Liver (tissue), 9 donors: Measurements from ENCODE around the gene SLC30A3. TPM values are rescaled to one million over a fixed set of nuclear protein-coding genes. Genes with fewer than 3 reads are reported as not detected.

Experiments
- DNase-seq: peaks from one replicate; pipeline ENCODE4 v3.0.0-alpha.2; 2017; ENCODE audit warnings: low spot score
- H3K27ac ChIP-seq, 2 donors: one replicate each; pipeline ENCODE4 v1.7.0; 2013; ENCODE audit warnings: inconsistent platforms in 2 of 2, low read length in 2 of 2, control low read depth in 1 of 2, low read depth in 1 of 2, mild to moderate bottlenecking in 1 of 2
- H3K27me3 ChIP-seq, 4 donors: one replicate each; pipeline versions ENCODE4 v1.6.1 to v1.7.0; 2013; ENCODE audit warnings: low read length in 3 of 4, inconsistent platforms in 1 of 4, mild to moderate bottlenecking in 1 of 4, moderate library complexity in 1 of 4; ENCODE audit not compliant: control insufficient read depth in 4 of 4, insufficient read depth in 4 of 4
- H3K36me3 ChIP-seq, 4 donors: one replicate each; pipeline versions ENCODE4 v1.6.1 to v1.7.0; 2013; ENCODE audit warnings: low read length in 3 of 4, mild to moderate bottlenecking in 3 of 4, low read depth in 1 of 4, moderate library complexity in 1 of 4; ENCODE audit not compliant: control insufficient read depth in 4 of 4, insufficient read depth in 3 of 4
- H3K4me1 ChIP-seq, 4 donors: one replicate each; pipeline versions ENCODE4 v1.6.1 to v1.7.0; 2013; ENCODE audit warnings: low read length in 3 of 4, mild to moderate bottlenecking in 3 of 4, moderate library complexity in 1 of 4; ENCODE audit not compliant: control insufficient read depth in 4 of 4, insufficient read depth in 4 of 4
- H3K4me3 ChIP-seq, 3 donors: one replicate each; pipeline versions ENCODE4 v1.6.1 to v1.7.0; 2013; ENCODE audit warnings: low read length in 3 of 3, control low read depth in 1 of 3, low read depth in 1 of 3, mild to moderate bottlenecking in 1 of 3
- H3K9ac ChIP-seq, 2 donors: one replicate each; pipeline ENCODE4 v1.7.0; 2013; ENCODE audit warnings: low read length in 2 of 2, mild to moderate bottlenecking in 2 of 2, moderate library complexity in 2 of 2, control low read depth in 1 of 2, low read depth in 1 of 2
- H3K9me3 ChIP-seq, 4 donors: one replicate each; pipeline versions ENCODE4 v1.6.1 to v1.7.0; 2013; ENCODE audit warnings: low read length in 3 of 4; ENCODE audit not compliant: control insufficient read depth in 4 of 4
- CTCF ChIP-seq: fragments of 150-350 bp; IDR thresholded peaks from 2 replicates; pipeline ENCODE4 v1.5.1; 2017; ENCODE audit warnings: improper control_type of control experiment, low read depth, low read length; ENCODE audit not compliant: missing input control
- EGR1 ChIP-seq, 2 donors: IDR thresholded peaks; 2 replicates each; pipeline ENCODE4 v1.6.1; 2016 to 2018; ENCODE audit warnings: antibody characterized with exemption in 2 of 2, low read depth in 2 of 2
- FOXA1 ChIP-seq: IDR thresholded peaks from 2 replicates; pipeline ENCODE4 v1.6.1; 2016; ENCODE audit warnings: antibody characterized with exemption
- FOXA2 ChIP-seq: IDR thresholded peaks from 2 replicates; pipeline ENCODE4 v1.6.1; 2016; ENCODE audit warnings: antibody characterized with exemption
- GABPA ChIP-seq, 2 donors: IDR thresholded peaks in 1 of 2; conservative IDR thresholded peaks in 1 of 2; 2 replicates each; pipeline ENCODE4 v1.6.1; 2016; ENCODE audit warnings: antibody characterized with exemption in 2 of 2, mild to moderate bottlenecking in 1 of 2, moderate library complexity in 1 of 2
- HNF4A ChIP-seq, 2 donors: conservative IDR thresholded peaks; 2 replicates each; pipeline ENCODE4 v1.6.1; 2016; ENCODE audit warnings: antibody characterized with exemption in 2 of 2, mild to moderate bottlenecking in 2 of 2
- HNF4G ChIP-seq: IDR thresholded peaks from 2 replicates; pipeline ENCODE4 v1.6.1; 2016; ENCODE audit warnings: antibody characterized with exemption
- JUND ChIP-seq, 2 donors: IDR thresholded peaks; 2 replicates each; pipeline ENCODE4 v1.6.1; 2016; ENCODE audit warnings: antibody characterized with exemption in 2 of 2
- MAX ChIP-seq: IDR thresholded peaks from 2 replicates; pipeline ENCODE4 v1.6.1; 2016; ENCODE audit warnings: antibody characterized with exemption
- NR2F2 ChIP-seq: IDR thresholded peaks from 2 replicates; pipeline ENCODE4 v1.6.1; 2016; ENCODE audit warnings: antibody characterized with exemption
- RAD21 ChIP-seq, 2 donors: IDR thresholded peaks; 2 replicates each; pipeline ENCODE4 v1.6.1; 2016; ENCODE audit warnings: antibody characterized with exemption in 2 of 2, mild to moderate bottlenecking in 2 of 2
- SP1 ChIP-seq: IDR thresholded peaks from 2 replicates; pipeline ENCODE4 v1.6.1; 2018; ENCODE audit warnings: antibody characterized with exemption, mild to moderate bottlenecking
- YY1 ChIP-seq: IDR thresholded peaks from 2 replicates; pipeline ENCODE4 v1.6.1; 2016; ENCODE audit warnings: antibody characterized with exemption, mild to moderate bottlenecking
- ZBTB33 ChIP-seq: IDR thresholded peaks from 2 replicates; pipeline ENCODE4 v1.6.1; 2016; ENCODE audit warnings: antibody characterized with exemption
- WGBS: extraction: QIAGEN DNeasy Blood & Tissue Kit; methylation state at CpG from one replicate; pipeline ENCODE4 v1.1.7; 2013; 5-methylcytosine and 5-hydroxymethylcytosine counted together
- polyA plus RNA-seq, 2 donors: library from polyadenylated mRNA; stranded (reverse) in 1 of 2; unstranded in 1 of 2; fragments of 200-250 nt in 1 of 2; fragments of >200 nt in 1 of 2; fragmentation: Nextera tagmentation in 1 of 2; extraction: Ambion mirVana in 1 of 2; gene quantifications; one replicate each; pipeline versions ENCODE4 v1.2.1 to v1.2.3, GENCODE V29; 2013 to 2015
- total RNA-seq, 2 donors: library from RNA; depleted of rRNA; stranded (reverse); fragments of >200 nt; gene quantifications; one replicate each; pipeline ENCODE4 v1.2.3, GENCODE V29; 2014
- TF ChIP-seq, protein P1 (sequence below): IDR thresholded peaks from 2 replicates; pipeline ENCODE4 v1.6.1; 2016; ENCODE audit warnings: antibody characterized with exemption
- donor health status: healthy.
- donor health status: healthy.
- donor health status: healthy.
- donor health status: healthy.
- donor health status: healthy.

The SLC30A3 gene
- total and polyA plus RNA-seq, 4 donors = 0.20 TPM; not detected in 3

DNA sequence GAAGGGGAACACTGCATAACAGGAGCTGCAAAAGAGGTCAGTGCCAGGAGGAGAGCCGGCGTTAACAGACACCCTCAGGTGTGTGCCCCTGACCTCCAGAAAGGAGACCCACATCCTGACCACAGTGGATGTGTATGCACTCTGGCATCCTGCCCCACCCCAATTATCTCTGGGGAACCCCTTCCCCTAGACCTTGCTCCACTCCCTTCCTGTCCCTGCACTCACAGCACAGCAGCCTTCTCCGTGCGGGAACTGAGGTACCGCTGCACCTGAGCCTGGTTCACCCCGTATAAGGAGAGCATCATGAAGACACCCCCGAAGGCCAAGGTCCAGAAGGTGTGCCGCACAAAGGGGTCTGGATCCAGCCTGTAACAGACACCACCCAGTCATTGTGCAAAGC lies 58.3 kb downstream of the SLC30A3 start:
- Histone ChIP-seq H3K27me3 (no peaks in the 10 kb centered on the region), H3K4me3 (no peak overlapping the region), H3K36me3 (peaks cover 9 to 83% (median 51%) of the 10 kb centered on the region in 4 donors), H3K9ac (no peak overlapping the region), H3K4me1 (peaks cover 0 to 5% (median 0%) of the 10 kb centered on the region in 4 donors), H3K9me3 (no peaks in the 10 kb centered on the region), H3K27ac (no peak overlapping the region)
- 97% methylated on average over 8 of the region's 8 CpGs for WGBS
- no peak for DNase-seq
- TF ChIP-seq HNF4A (conservative IDR thresholded peaks at IDR 0.05) (no peak), GABPA (IDR thresholded peaks at IDR 0.05 in 1 of 2, conservative IDR thresholded peaks at IDR 0.05 in 1 of 2) (no peak), HNF4G (no peak), YY1 (no peak), FOXA2 (no peak), CTCF (no peak), EGR1 (IDR thresholded peaks at IDR 0.05; ENCODE audit: low read depth in 2 of 2) (no peak), NR2F2 (no peak), RAD21 (IDR thresholded peaks at IDR 0.05) (no peak), JUND (IDR thresholded peaks at IDR 0.05) (no peak)
- TF ChIP-seq, protein P1, sequence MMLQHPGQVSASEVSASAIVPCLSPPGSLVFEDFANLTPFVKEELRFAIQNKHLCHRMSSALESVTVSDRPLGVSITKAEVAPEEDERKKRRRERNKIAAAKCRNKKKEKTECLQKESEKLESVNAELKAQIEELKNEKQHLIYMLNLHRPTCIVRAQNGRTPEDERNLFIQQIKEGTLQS = no peak

DNA sequence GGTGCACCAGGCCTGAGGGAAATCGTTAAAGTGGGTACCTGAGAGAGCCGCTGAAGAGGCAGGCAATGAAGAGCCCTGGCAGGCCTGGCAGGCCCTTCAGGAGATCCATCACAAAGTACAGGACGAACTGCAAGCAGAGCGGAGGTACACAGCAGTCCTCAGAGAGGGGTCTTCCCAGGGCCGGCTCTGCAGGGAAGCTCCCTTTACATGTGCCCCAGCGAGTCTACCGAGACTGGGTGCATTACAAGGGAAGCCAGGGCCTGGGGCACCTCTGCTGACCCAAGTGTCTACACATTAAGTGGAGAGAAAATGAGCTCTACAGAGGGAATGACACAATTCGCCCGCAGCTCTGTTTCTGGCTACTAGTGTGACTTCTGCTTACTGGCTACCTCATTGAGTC lies 59.1 kb downstream of the SLC30A3 start:
- WGBS = 97% methylated on average over 9 of the region's 9 CpGs
- peaks cover 9 to 82% (median 50%) of the 10 kb centered on the region in 4 donors for H3K36me3 ChIP-seq
- H3K27ac ChIP-seq = no peak overlapping the region

More for the DNA sequence above, 59.1 kb downstream of the SLC30A3 start:
- Histone ChIP-seq H3K4me3 (no peak overlapping the region), H3K27me3 (no peaks in the 10 kb centered on the region), H3K9ac (no peak overlapping the region), H3K9me3 (no peaks in the 10 kb centered on the region), H3K4me1 (peaks cover 0 to 5% (median 0%) of the 10 kb centered on the region in 4 donors)
- DNase-seq = no peak
- TF ChIP-seq RAD21 (IDR thresholded peaks at IDR 0.05) = no peak
- TF ChIP-seq FOXA1 = no peak
- no peak for TF ChIP-seq SP1
- no peak for TF ChIP-seq NR2F2
- TF ChIP-seq HNF4A (conservative IDR thresholded peaks at IDR 0.05) = no peak
- TF ChIP-seq EGR1 (IDR thresholded peaks at IDR 0.05; ENCODE audit: low read depth in 2 of 2) = no peak
- TF ChIP-seq ZBTB33 = no peak
- no peak for TF ChIP-seq GABPA (IDR thresholded peaks at IDR 0.05 in 1 of 2, conservative IDR thresholded peaks at IDR 0.05 in 1 of 2)
- TF ChIP-seq JUND (IDR thresholded peaks at IDR 0.05) = no peak
- no peak for TF ChIP-seq FOXA2
- no peak for TF ChIP-seq MAX
- TF ChIP-seq, protein P1 = no peak

Other genes with a start within 250 kb of the SLC30A3 start
- 10 to 100 TPM; 17.1 to 48.4 TPM for gene TMEM214, start 230.1 kb downstream of the SLC30A3 start, total RNA-seq
- gene TMEM214, start 230.1 kb downstream of the SLC30A3 start, polyA plus RNA-seq = 10 to 100 TPM; 28.3 to 53.4 TPM
- gene AGBL5, start 211.4 kb downstream of the SLC30A3 start, total RNA-seq = 1 to 10 TPM; 4.7 to 9.0 TPM
- gene AGBL5, start 211.4 kb downstream of the SLC30A3 start, polyA plus RNA-seq = 1 to 10 TPM; 3.2 to 5.0 TPM
- 100 to 1,000 TPM in 1 of 2 donors, 10 to 100 TPM in 1; 94.8 to 186 TPM for gene OST4, start 191.4 kb downstream of the SLC30A3 start, total RNA-seq
- gene OST4, start 191.4 kb downstream of the SLC30A3 start, polyA plus RNA-seq = 100 to 1,000 TPM; 227 to 377 TPM
- 10 to 100 TPM; 24.8 to 26.1 TPM for gene EMILIN1, start 184.4 kb downstream of the SLC30A3 start, total RNA-seq
- gene EMILIN1, start 184.4 kb downstream of the SLC30A3 start, polyA plus RNA-seq = 10 to 100 TPM in 1 of 2 donors, 1 to 10 TPM in 1; 3.4 to 23.1 TPM
- gene KHK, start 176.3 kb downstream of the SLC30A3 start, total RNA-seq = 100 to 1,000 TPM in 1 of 2 donors, 10 to 100 TPM in 1; 26.1 to 152 TPM
- gene KHK, start 176.3 kb downstream of the SLC30A3 start, polyA plus RNA-seq = 100 to 1,000 TPM; 223 to 462 TPM
- gene CGREF1, start 143.9 kb downstream of the SLC30A3 start, total RNA-seq = 10 to 100 TPM in 1 of 2 donors, under 1 TPM in 1; 0.98 to 10.3 TPM
- gene CGREF1, start 143.9 kb downstream of the SLC30A3 start, polyA plus RNA-seq = 10 to 100 TPM; 13.0 to 16.1 TPM
- under 1 TPM; 0.09 to 0.67 TPM for gene ABHD1, start 139.2 kb downstream of the SLC30A3 start, total RNA-seq
- 1 to 10 TPM in 1 of 2 donors, under 1 TPM in 1; 0.54 to 2.0 TPM for gene ABHD1, start 139.2 kb downstream of the SLC30A3 start, polyA plus RNA-seq
- 10 to 100 TPM; 21.5 to 81.4 TPM for gene PREB, start 128.4 kb downstream of the SLC30A3 start, total RNA-seq
- 10 to 100 TPM; 40.3 to 98.4 TPM for gene PREB, start 128.4 kb downstream of the SLC30A3 start, polyA plus RNA-seq
- not detected for gene PRR30, start 123.6 kb downstream of the SLC30A3 start, total RNA-seq
- gene PRR30, start 123.6 kb downstream of the SLC30A3 start, polyA plus RNA-seq = not detected
- gene TCF23, start 114.0 kb downstream of the SLC30A3 start, total RNA-seq = under 1 TPM; under 0.01 to 0.05 TPM
- under 1 TPM in 1 of 2 donors, not detected in 1; 0.02 TPM for gene TCF23, start 114.0 kb downstream of the SLC30A3 start, polyA plus RNA-seq
- gene ATRAID, start 51.0 kb downstream of the SLC30A3 start, total RNA-seq = 10 to 100 TPM; 44.9 to 48.6 TPM
- gene ATRAID, start 51.0 kb downstream of the SLC30A3 start, polyA plus RNA-seq = 10 to 100 TPM; 49.3 to 77.5 TPM
- 100 to 1,000 TPM in 1 of 2 donors, 10 to 100 TPM in 1; 12.5 to 100 TPM for gene SLC5A6, start 50.8 kb downstream of the SLC30A3 start, total RNA-seq
- gene SLC5A6, start 50.8 kb downstream of the SLC30A3 start, polyA plus RNA-seq = 100 to 1,000 TPM in 1 of 2 donors, 10 to 100 TPM in 1; 46.0 to 217 TPM
- 10 to 100 TPM; 18.7 to 23.2 TPM for gene CAD, start 45.7 kb downstream of the SLC30A3 start, total RNA-seq
- 1 to 10 TPM; 6.3 to 8.4 TPM for gene CAD, start 45.7 kb downstream of the SLC30A3 start, polyA plus RNA-seq
- gene DNAJC5G, start 12.4 kb upstream of the SLC30A3 start, total RNA-seq = not detected
- gene DNAJC5G, start 12.4 kb upstream of the SLC30A3 start, polyA plus RNA-seq = not detected
- not detected for gene TRIM54, start 19.4 kb upstream of the SLC30A3 start, total RNA-seq
- gene TRIM54, start 19.4 kb upstream of the SLC30A3 start, polyA plus RNA-seq = under 1 TPM in 1 of 2 donors, not detected in 1; 0.03 TPM
- gene UCN, start 45.4 kb upstream of the SLC30A3 start, total RNA-seq = under 1 TPM in 1 of 2 donors, not detected in 1; 0.25 TPM
- under 1 TPM; 0.42 to 0.83 TPM for gene UCN, start 45.4 kb upstream of the SLC30A3 start, polyA plus RNA-seq
- gene MPV17, start 60.0 kb upstream of the SLC30A3 start, total RNA-seq = 10 to 100 TPM; 13.9 to 29.6 TPM
- 10 to 100 TPM; 17.7 to 26.0 TPM for gene MPV17, start 60.0 kb upstream of the SLC30A3 start, polyA plus RNA-seq
- gene GTF3C2, start 93.7 kb upstream of the SLC30A3 start, total RNA-seq = 10 to 100 TPM; 16.4 to 20.6 TPM
- gene GTF3C2, start 93.7 kb upstream of the SLC30A3 start, polyA plus RNA-seq = 10 to 100 TPM in 1 of 2 donors, 1 to 10 TPM in 1; 9.7 to 13.0 TPM
- 10 to 100 TPM; 10.5 to 18.9 TPM for gene EIF2B4, start 107.3 kb upstream of the SLC30A3 start, total RNA-seq
- 10 to 100 TPM; 22.6 to 25.8 TPM for gene EIF2B4, start 107.3 kb upstream of the SLC30A3 start, polyA plus RNA-seq
- 10 to 100 TPM; 53.7 to 65.3 TPM for gene SNX17, start 107.6 kb upstream of the SLC30A3 start, total RNA-seq
- gene SNX17, start 107.6 kb upstream of the SLC30A3 start, polyA plus RNA-seq = 10 to 100 TPM; 57.7 to 60.5 TPM
- 1 to 10 TPM; 7.9 to 9.3 TPM for gene ZNF513, start 117.7 kb upstream of the SLC30A3 start, total RNA-seq
- 10 to 100 TPM in 1 of 2 donors, 1 to 10 TPM in 1; 2.9 to 11.2 TPM for gene ZNF513, start 117.7 kb upstream of the SLC30A3 start, polyA plus RNA-seq
- 10 to 100 TPM; 28.9 to 45.5 TPM for gene PPM1G, start 146.5 kb upstream of the SLC30A3 start, total RNA-seq
- gene PPM1G, start 146.5 kb upstream of the SLC30A3 start, polyA plus RNA-seq = 10 to 100 TPM; 26.4 to 37.3 TPM
- 10 to 100 TPM; 51.5 to 56.9 TPM for gene NRBP1, start 165.6 kb upstream of the SLC30A3 start, total RNA-seq
- 10 to 100 TPM; 34.3 to 40.5 TPM for gene NRBP1, start 165.6 kb upstream of the SLC30A3 start, polyA plus RNA-seq
- 1 to 10 TPM; 1.8 to 2.8 TPM for gene KRTCAP3, start 179.3 kb upstream of the SLC30A3 start, total RNA-seq
- gene KRTCAP3, start 179.3 kb upstream of the SLC30A3 start, polyA plus RNA-seq = 10 to 100 TPM in 1 of 2 donors, 1 to 10 TPM in 1; 6.7 to 12.7 TPM
- gene IFT172, start 226.7 kb upstream of the SLC30A3 start, total RNA-seq = 1 to 10 TPM; 9.7 to 9.8 TPM
- 1 to 10 TPM; 2.6 to 2.9 TPM for gene IFT172, start 226.7 kb upstream of the SLC30A3 start, polyA plus RNA-seq
- gene FNDC4, start 232.2 kb upstream of the SLC30A3 start, total RNA-seq = 10 to 100 TPM; 11.4 to 51.0 TPM
- gene FNDC4, start 232.2 kb upstream of the SLC30A3 start, polyA plus RNA-seq = 100 to 1,000 TPM in 1 of 2 donors, 10 to 100 TPM in 1; 32.6 to 165 TPM
- 100 to 1,000 TPM in 1 of 2 donors, 1 to 10 TPM in 1; 9.6 to 173 TPM for gene GCKR, start 233.8 kb upstream of the SLC30A3 start, total RNA-seq
- gene GCKR, start 233.8 kb upstream of the SLC30A3 start, polyA plus RNA-seq = 10 to 100 TPM; 71.0 to 87.8 TPM